ENCODE data around the gene INTS14.

DNA sequence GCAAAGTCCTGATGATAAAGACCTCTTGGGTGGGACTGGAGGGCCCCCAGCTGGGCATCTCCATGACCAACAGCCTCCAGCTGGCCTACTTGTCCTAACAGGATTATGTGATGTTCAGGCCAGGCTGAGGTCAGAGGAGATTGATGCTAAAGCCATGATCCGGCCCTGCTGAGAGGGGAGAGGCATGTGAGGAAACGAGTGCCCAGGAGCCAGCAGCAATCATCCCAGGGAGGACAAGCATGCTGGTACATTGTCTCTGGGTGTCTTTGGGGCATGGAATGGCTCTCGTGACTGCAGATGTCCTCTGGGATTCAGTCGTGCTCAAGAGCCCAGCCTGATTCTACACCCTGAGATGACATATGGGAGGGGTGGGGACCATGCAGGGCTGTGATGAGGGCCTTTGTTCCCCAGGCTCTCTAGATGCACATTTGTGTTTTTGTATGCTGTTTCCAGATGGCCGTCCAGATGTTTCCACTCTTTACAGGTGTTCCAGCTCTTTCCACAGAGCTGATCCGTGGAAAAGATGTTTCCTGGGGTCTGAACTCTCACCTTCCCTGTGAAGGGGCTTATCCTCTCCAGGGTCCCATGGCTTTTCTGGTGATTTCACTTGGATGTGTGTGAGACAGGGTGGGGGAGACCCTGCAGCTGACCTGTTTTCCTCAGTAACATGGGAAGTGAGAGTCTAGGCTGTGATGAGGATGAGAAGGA is 31.0 kb upstream of the INTS14 start:
- no peak for TF ChIP-seq POLR2A (IDR thresholded peaks at IDR 0.05)
- TF ChIP-seq, protein P1, sequence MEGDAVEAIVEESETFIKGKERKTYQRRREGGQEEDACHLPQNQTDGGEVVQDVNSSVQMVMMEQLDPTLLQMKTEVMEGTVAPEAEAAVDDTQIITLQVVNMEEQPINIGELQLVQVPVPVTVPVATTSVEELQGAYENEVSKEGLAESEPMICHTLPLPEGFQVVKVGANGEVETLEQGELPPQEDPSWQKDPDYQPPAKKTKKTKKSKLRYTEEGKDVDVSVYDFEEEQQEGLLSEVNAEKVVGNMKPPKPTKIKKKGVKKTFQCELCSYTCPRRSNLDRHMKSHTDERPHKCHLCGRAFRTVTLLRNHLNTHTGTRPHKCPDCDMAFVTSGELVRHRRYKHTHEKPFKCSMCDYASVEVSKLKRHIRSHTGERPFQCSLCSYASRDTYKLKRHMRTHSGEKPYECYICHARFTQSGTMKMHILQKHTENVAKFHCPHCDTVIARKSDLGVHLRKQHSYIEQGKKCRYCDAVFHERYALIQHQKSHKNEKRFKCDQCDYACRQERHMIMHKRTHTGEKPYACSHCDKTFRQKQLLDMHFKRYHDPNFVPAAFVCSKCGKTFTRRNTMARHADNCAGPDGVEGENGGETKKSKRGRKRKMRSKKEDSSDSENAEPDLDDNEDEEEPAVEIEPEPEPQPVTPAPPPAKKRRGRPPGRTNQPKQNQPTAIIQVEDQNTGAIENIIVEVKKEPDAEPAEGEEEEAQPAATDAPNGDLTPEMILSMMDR (IDR thresholded peaks at IDR 0.05): no peak

Measured in heart left ventricle (tissue), 13 donors.